Pulmonary artery endothelial cell (primary cell): Measurements from ENCODE around the gene CST2. TPM values are rescaled to one million over a fixed set of nuclear protein-coding genes. Genes with fewer than 3 reads are reported as not detected.
"Not testable (repeated sequence)": the region's sequence is repeated elsewhere in the genome, so short reads cannot be mapped to it uniquely, and the experiment has no call there.

Source experiments
- DNase-seq: peaks from one replicate; pipeline ENCODE4 v3.0.0-alpha.2; 2011; ENCODE audit warnings: low read depth, low spot score
- total RNA-seq: library from RNA; depleted of rRNA; stranded (reverse); fragments of >200 nt; gene quantifications from 2 replicates; pipeline ENCODE4 v1.2.3, GENCODE V29; 2014

Gene CST2
- total RNA-seq, 1 donor from 2014 or later: not detected

- DNase-seq: not testable (repeated sequence)
These were observed 16.2 kb downstream of the CST2 start for GRCh38 chr20:23810349-23810748.

GRCh38 chr20:23800865-23801264, 25.7 kb downstream of the CST2 start:
- DNase-seq: no peak

GRCh38 chr20:23799216-23799847, 27.2 kb downstream of the CST2 start:
- DNase-seq: not testable (repeated sequence)

GRCh38 chr20:23795526-23795925, 31.0 kb downstream of the CST2 start:
- DNase-seq: no peak

GRCh38 chr20:23794841-23795240, 31.7 kb downstream of the CST2 start:
- no peak for DNase-seq

DNA sequence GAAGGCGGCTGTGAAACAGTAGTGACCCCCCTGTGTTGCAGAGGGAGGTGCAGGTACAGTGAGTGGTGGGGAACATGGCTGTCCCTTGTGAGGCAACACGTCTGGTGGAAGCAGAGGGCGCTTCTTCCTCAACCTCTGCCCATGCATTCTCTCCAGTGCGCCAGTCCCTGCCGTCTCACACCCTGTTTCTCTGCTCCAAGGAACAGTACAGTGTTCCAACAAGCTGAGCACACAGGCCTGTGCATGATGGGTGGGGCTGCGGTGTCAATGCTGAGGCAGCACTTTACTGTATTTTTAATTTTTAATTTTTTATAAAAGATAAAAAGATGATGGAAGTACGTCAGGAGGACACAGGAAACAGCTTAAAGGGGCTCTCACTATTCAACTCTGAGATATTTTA, 32.5 kb downstream of the CST2 start:
- DNase-seq: no peak

GRCh38 chr20:23783447-23783846, 43.1 kb downstream of the CST2 start:
- no peak for DNase-seq

DNA sequence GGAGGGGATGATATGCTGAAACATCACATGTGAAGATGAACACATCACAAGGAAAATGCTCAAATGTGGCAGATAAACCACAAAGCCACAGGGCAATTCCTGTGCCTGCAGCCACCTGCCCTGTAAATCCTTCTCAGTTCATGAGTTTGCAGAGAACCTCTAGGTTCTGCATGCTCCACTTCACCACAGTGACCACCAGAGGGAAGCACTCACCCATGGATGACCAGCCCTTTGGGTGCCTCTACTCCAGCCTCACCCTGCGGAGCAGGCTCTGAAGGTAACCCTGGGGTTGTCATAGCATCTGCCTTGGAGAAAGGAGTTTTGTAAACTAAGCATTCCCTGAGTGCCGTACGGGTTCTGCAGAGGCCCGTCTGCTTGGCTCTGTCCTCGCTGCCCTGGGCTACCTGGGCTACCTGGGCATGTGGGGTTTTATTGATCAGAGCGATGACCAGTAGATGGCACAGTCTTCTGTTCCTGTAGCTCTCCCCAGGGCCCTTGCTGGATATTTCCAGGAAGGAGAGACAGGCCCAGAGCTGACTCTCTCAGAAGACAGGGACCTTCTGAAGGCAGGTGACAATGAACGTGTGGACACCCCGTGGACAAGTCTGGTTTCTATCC, 44.1 kb downstream of the CST2 start:
- DNase-seq: no peak

DNA sequence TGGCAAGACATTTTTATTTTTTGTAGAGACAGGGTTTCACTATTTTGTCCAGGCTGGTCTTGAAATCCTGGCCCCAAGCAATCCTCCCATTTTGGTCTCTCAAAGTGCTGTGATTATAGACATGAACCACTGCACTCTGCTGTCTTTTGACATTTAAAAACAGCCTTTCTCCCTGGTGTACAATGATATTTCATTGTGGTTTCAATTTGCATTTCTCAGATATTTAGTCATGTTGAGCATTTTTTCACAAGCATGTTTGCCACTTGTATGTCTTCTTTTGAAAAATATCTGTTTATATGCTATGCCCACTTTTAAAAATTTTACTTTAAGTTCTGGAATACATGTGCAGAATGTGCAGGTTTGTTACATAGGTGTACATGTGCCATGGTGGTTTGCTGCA, 47.9 kb downstream of the CST2 start:
- not testable (repeated sequence) for DNase-seq

DNA sequence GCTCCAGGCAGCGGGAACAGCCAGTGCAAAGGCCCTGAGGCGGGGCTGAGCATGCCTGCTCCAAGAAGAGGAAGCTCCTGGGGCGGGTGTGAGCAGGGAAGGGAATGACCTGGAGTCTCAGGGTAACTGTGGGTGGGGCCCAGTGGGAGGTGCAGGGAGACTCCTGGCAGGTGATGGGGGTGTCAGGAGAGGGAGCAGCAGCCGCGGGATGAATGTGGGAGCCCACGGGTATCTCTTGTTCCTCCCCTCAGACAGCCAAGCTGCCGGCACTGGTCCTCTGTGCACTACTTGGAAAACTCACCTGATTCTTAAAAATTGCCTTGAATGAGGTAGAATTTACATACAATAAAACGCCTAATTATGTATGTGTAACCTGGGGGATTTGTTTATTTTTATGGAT, 49.1 kb downstream of the CST2 start:
- not testable (repeated sequence) for DNase-seq

DNA sequence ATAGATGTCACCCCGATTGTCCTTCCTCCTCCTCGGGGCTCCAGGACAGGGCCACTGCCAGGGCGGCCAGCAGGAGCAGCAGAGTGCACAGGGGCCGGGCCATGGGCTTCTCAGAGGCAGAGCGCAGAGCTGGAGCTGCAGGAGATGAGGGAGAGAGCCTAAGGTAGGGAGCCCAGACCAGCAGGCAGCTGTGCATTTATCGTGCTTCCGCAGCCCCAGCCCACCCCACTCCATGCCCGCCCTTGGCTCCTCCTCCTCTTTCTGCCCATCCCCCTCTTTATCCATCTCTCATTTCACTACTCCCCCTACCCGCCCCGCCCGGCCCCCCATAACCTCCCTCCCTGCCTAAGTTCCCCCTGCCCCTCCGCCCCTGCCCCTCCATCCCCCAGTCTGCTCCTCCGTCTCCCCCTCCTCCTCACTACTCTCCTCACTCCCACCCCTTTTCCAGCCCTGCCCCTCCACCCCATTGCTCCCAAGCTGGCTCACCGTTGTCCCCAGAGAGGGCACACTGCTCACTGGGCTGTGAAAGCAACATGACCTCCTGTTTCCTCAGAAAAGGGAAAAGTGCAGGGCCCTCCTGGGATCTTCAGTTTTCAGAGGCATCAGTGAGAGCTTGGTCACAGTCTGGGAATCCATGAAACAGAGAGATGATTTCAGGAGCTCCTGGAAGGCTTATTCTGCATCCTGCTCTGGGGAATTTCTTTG, 50.3 kb downstream of the CST2 start:
- no peak for DNase-seq

DNA sequence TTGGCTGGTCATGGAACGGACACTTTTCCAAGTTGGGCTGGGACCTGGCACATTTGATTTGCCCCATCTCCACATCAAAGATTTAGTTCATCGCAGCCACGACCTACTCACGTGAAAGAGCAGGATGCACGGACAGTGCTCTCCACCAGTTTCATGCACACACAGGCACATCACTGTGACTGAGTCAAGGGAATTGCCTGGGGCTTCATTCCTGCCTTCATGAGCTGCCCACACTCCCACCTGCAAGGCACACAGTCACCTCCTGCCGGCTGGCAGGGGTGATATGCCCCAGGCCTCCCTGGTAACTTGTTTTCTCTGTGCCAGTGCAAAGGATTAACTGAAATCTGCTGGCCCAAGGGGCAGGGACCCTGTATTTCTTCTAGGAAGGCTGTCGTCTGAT, 52.4 kb downstream of the CST2 start:
- DNase-seq: no peak

Other genes starting within 250 kb of the CST2 start
- gene CST9, start 220.8 kb downstream of the CST2 start, total RNA-seq: not detected in 2 replicates
- 132 and 163 TPM in 2 replicates for gene CST3, start 188.8 kb downstream of the CST2 start, total RNA-seq
- not detected in 2 replicates for gene CST4, start 137.7 kb downstream of the CST2 start, total RNA-seq
- 0.26 TPM in 1 of 2 replicates, not detected in the other for gene CST1, start 75.8 kb downstream of the CST2 start, total RNA-seq
- gene CST5, start 53.0 kb upstream of the CST2 start, total RNA-seq: not detected in 2 replicates
- gene GGTLC1, start 162.1 kb upstream of the CST2 start, total RNA-seq: not detected in 2 replicates